Endothelial cell of umbilical vein (primary cell): ENCODE measurements around the gene NEK6. TPM values are rescaled to one million over a fixed set of nuclear protein-coding genes. Genes with fewer than 3 reads are reported as not detected.

Experiments used
- BruUV-seq: library from RNA; stranded (reverse); fragments of 400-500 nt; replicated peaks from 2 replicates; lab custom pipeline; 2021; lab: Mats Ljungman, UMichigan
- CTCF ChIA-PET: fragments of 300-600, 350-600 bp; sonication (Branson Sonifier 250); formaldehyde crosslinking; loops from one replicate; lab custom pipeline; 2021; ENCODE audit warnings: antibody characterized with exemption, inconsistent platforms; lab: Charles Lee
- POLR2A ChIA-PET: fragments of 300-600, 350-600 bp; sonication (Branson Sonifier 250); formaldehyde crosslinking; loops from one replicate; lab custom pipeline; 2021; ENCODE audit warnings: antibody characterized with exemption, inconsistent platforms; lab: Charles Lee
- DNase-seq: peaks from one replicate; pipeline ENCODE4 v3.0.0-alpha.2; 2011; ENCODE audit warnings: low read depth, low spot score
- FAIRE-seq: peaks from 2 replicates; lab custom pipeline; 2011; peaks lifted over from hg19 to GRCh38; lab: Jason Lieb, UNC
- H2AFZ ChIP-seq: 2 replicates; pipeline ENCODE4 v1.6.0; 2012; ENCODE audit warnings: low read depth, low read length, control low read depth, inconsistent platforms
- H3K27ac ChIP-seq: 2 replicates; pipeline ENCODE4 v1.5.1; 2011; ENCODE audit warnings: low read depth, mild to moderate bottlenecking, control low read depth, low read length, moderate library complexity; ENCODE audit not compliant: insufficient read depth
- H3K27me3 ChIP-seq, 2 experiments: 2 replicates each; pipeline versions ENCODE4 v1.6.0 to v1.6.1; 2011; ENCODE audit warnings: low read length in 2 of 2, mixed read lengths in 1 of 2; ENCODE audit not compliant: control insufficient read depth in 2 of 2, insufficient read depth in 2 of 2
- H3K36me3 ChIP-seq, 2 experiments: 2 replicates in 1 of 2; 3 replicates in 1 of 2; pipeline ENCODE4 v1.5.1; 2011; ENCODE audit warnings: low read length in 2 of 2, mild to moderate bottlenecking in 1 of 2, moderate library complexity in 1 of 2; ENCODE audit not compliant: control insufficient read depth in 2 of 2, insufficient read depth in 2 of 2; ENCODE audit errors: extremely low read depth in 1 of 2
- H3K4me1 ChIP-seq: 3 replicates; pipeline ENCODE4 v1.5.1; 2011; ENCODE audit warnings: mild to moderate bottlenecking, low read length; ENCODE audit not compliant: control insufficient read depth, insufficient read depth; ENCODE audit errors: extremely low read depth
- H3K4me2 ChIP-seq: 2 replicates; pipeline ENCODE4 v1.6.1; 2011; ENCODE audit warnings: low read length, control low read depth, mixed read lengths; ENCODE audit not compliant: insufficient read depth
- H3K4me3 ChIP-seq, 3 experiments: fragments of 200-600 bp in 1 of 3; sonication (generic), shearing (Covaris generic) in 1 of 3; replicated peaks in 1 of 3; 2 replicates each; pipeline ENCODE4 v1.5.1; 2011 to 2016; ENCODE audit warnings: control low read depth in 3 of 3, low read length in 3 of 3, mild to moderate bottlenecking in 2 of 3, inconsistent platforms in 1 of 3, low read depth in 1 of 3, moderate library complexity in 1 of 3; ENCODE audit not compliant: insufficient read depth in 1 of 3
- H3K79me2 ChIP-seq: 2 replicates; pipeline ENCODE4 v1.6.0; 2012; ENCODE audit warnings: low read length, inconsistent platforms; ENCODE audit not compliant: control insufficient read depth, insufficient read depth
- H3K9ac ChIP-seq: replicated peaks from 2 replicates; pipeline ENCODE3; 2011; ENCODE audit warnings: low read length, control low read depth; ENCODE audit not compliant: insufficient read depth; ENCODE audit errors: extremely low read depth
- H3K9me1 ChIP-seq: replicated peaks from 3 replicates; pipeline ENCODE4 v1.6.0; 2011; ENCODE audit warnings: mild to moderate bottlenecking, low read length; ENCODE audit not compliant: control insufficient read depth, insufficient read depth; ENCODE audit errors: extremely low read depth
- H3K9me3 ChIP-seq: replicated peaks from 2 replicates; pipeline ENCODE4 v1.5.1; 2012; ENCODE audit warnings: low read length, inconsistent platforms; ENCODE audit not compliant: control insufficient read depth, insufficient read depth
- H4K20me1 ChIP-seq: replicated peaks from 2 replicates; pipeline ENCODE3; 2011; ENCODE audit warnings: mild to moderate bottlenecking, low read length; ENCODE audit not compliant: control insufficient read depth, insufficient read depth; ENCODE audit errors: extremely low read depth
- EZH2 ChIP-seq: IDR thresholded peaks from 2 replicates; pipeline ENCODE4 v1.6.1; 2012; ENCODE audit warnings: borderline replicate concordance, low read depth, mild to moderate bottlenecking, moderate library complexity, low read length, inconsistent platforms; ENCODE audit not compliant: severe bottlenecking
- FOS ChIP-seq: IDR thresholded peaks from 2 replicates; pipeline ENCODE4 v1.6.1; 2011; ENCODE audit warnings: mild to moderate bottlenecking, low read length, moderate library complexity, borderline replicate concordance; ENCODE audit not compliant: insufficient read depth
- GATA2 ChIP-seq: IDR thresholded peaks from 2 replicates; pipeline ENCODE4 v1.7.0; 2011; ENCODE audit warnings: low read depth, mild to moderate bottlenecking, moderate library complexity, mixed read lengths, low read length; ENCODE audit not compliant: insufficient read length, insufficient read depth
- JUN ChIP-seq: IDR thresholded peaks from 2 replicates; pipeline ENCODE4 v1.6.1; 2011; ENCODE audit warnings: borderline replicate concordance, low read depth; ENCODE audit not compliant: insufficient read length, insufficient read depth
- MYC ChIP-seq: IDR thresholded peaks from one replicate; pipeline ENCODE4 v1.6.1; 2011; ENCODE audit warnings: mild to moderate bottlenecking, low read depth, low read length
- POLR2A ChIP-seq: IDR thresholded peaks from 2 replicates; pipeline ENCODE4 v1.6.1; 2012; ENCODE audit warnings: low read depth, mild to moderate bottlenecking, control low read depth, low read length
- POLR2AphosphoS5 ChIP-seq: IDR thresholded peaks from 2 replicates; pipeline ENCODE4 v1.6.1; 2012; ENCODE audit warnings: low read depth, mild to moderate bottlenecking, control low read depth, low read length, moderate library complexity; ENCODE audit not compliant: insufficient read depth
- dilution Hi-C: fragments of 300-500 bp; cut with MboI; formaldehyde crosslinking; loops from one replicate; pipeline ENCODE4 v1.15.0; 2019; ENCODE audit warnings: low sequenced_read_pairs; ENCODE audit not compliant: extremely low pct_ligation_motif_present
- intact Hi-C: fragments of 100-400 bp; cut with micrococcal nuclease; formaldehyde crosslinking; loops from one replicate; pipeline ENCODE4 v1.10.0; 2022
- polyA plus RNA-seq, 4 experiments: library from polyadenylated mRNA; depleted of rRNA in 3 of 4; stranded (reverse) in 3 of 4; unstranded in 1 of 4; fragments of >200 nt; gene quantifications; 2 replicates each; pipeline versions ENCODE4 v1.2.1 to v1.2.3, GENCODE V29; 2011 to 2012; ENCODE audit warnings: missing spikeins in 1 of 4
- total RNA-seq: library from RNA; stranded (reverse); gene quantifications from 2 replicates; pipeline ENCODE4 v1.2.3, GENCODE V29; 2021
- TF ChIP-seq, protein P1 (sequence below): IDR thresholded peaks from 2 replicates; pipeline ENCODE4 v1.6.1; 2011; ENCODE audit not compliant: insufficient read depth, insufficient read length
- TF ChIP-seq, protein P2 (sequence below), 2 donors: IDR thresholded peaks; 1 replicate in 1 of 2; 2 replicates in 1 of 2; pipeline ENCODE4 v1.5.1; 2011; ENCODE audit warnings: low read length in 2 of 2, mild to moderate bottlenecking in 2 of 2, moderate library complexity in 2 of 2, control low read depth in 1 of 2, inconsistent platforms in 1 of 2, low read depth in 1 of 2; ENCODE audit not compliant: insufficient read depth in 1 of 2; ENCODE audit errors: extremely low read depth in 1 of 2

NEK6 gene
- total and polyA plus RNA-seq, 2 donors (not counting 3 experiments of a cell fraction or from before 2014, with no cell fraction given), result 64.3 to 67.1 TPM

DNA sequence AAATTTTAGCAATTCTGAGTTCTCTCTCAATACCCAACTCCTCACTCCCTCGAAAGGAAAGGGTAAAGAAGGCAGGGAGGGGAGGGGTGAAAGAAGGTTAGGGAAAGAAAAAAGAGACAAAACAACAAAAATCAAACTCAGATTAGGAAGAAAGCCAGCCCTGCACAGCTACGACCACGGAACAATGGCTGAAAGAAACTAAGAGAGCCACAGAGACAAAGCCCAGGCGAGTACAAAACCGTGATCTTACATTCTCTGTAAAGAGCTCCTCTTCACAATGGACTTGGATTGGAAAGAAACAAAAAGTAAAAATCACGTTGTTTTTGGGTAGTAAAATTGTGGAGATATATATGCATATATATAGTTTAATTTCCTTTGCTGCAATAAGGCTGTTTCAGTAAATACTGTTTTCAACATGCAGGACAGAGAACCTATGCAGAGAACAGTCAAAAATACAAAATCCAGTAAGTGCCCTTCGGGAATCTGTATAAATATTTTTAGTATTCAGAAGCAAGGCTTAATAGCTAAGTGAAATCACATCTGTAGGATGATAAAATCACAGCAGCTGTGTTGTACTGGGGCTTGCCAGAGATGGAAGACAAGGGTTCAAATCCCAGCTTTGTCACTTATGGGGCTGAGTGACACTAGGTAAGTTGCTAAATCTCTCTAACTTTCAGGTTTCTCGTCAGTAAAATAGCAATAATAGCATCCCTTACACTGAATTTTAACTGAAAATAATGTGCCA is 140.6 kb downstream of the NEK6 start:
- dilution Hi-C loops, result no loop called here
- no peak overlapping the region for H3K9ac ChIP-seq
- H3K9me3 ChIP-seq, result no peaks in the 10 kb centered on the region
- peaks cover 5% of the 10 kb centered on the region for H4K20me1 ChIP-seq
- H3K9me1 ChIP-seq, result no peaks in the 10 kb centered on the region
- FAIRE-seq (peak; percentile 24), DNase-seq (no peak)
- no peak overlapping the region for H3K4me3 ChIP-seq
- no TSS peak for BruUV-seq
- no peak overlapping the region for H2AFZ ChIP-seq
- TF ChIP-seq, protein P1, sequence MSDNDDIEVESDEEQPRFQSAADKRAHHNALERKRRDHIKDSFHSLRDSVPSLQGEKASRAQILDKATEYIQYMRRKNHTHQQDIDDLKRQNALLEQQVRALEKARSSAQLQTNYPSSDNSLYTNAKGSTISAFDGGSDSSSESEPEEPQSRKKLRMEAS, result no peak
- H3K4me1 ChIP-seq, result peaks cover 5% of the 10 kb centered on the region
- no peak overlapping the region for H3K27ac ChIP-seq
- intact Hi-C loops, result no loop called here
- peaks cover 14% of the 10 kb centered on the region in 2 experiments for H3K36me3 ChIP-seq
- CTCF ChIA-PET, result interaction anchor here (0.9 to 5.6 kb wide), 3 partner anchors 10 to 272 kb away, joined by 3 to 38 read pairs (median 4); no protein-coding TSS in a partner anchor
- H3K4me2 ChIP-seq, result no peak overlapping the region
- no peaks in the 10 kb centered on the region for H3K27me3 ChIP-seq
- peaks cover 85% of the 10 kb centered on the region for H3K79me2 ChIP-seq
- POLR2A ChIA-PET, result no interaction called here

DNA sequence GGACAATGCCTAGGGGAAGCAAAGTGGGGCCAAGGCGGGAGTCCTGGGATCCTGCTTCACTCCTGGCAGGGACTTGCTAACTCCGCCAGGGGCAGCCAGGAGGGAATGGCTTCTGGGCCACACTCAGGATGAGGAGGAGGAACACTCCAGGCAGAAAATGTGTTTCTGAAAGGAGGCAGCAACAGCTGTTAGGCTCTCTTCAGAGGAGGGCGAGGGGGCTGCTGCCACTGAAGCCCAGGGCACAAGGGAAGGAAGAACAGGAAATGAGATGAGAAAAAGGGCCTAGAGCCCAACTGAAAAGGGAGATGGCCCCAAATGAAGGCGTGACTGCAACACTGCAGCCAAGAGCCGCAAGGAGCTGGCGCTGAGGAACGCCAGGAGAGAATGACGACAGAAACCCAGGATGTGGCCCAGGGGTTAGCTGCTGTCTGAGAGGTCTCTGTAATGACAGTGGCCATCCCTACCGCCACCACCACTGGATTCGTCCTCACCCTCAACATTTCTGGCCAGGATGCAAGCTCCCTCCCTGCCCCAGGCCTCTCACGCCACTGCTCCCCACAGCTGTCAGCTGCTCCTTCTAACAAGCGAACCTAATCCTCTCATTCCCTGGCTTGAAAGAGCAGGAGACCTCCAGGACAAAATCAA is 141.7 kb downstream of the NEK6 start:
- intact Hi-C loops, result no loop called here
- H3K9me1 ChIP-seq, result no peaks in the 10 kb centered on the region
- peaks cover 3% of the 10 kb centered on the region for H3K4me1 ChIP-seq
- no peak overlapping the region for H3K4me2 ChIP-seq
- BruUV-seq, result no TSS peak
- H2AFZ ChIP-seq, result no peak overlapping the region
- H3K9me3 ChIP-seq, result no peaks in the 10 kb centered on the region
- DNase-seq, result no peak
- H3K4me3 ChIP-seq, result no peak overlapping the region
- H3K27ac ChIP-seq, result no peak overlapping the region
- CTCF ChIA-PET, result interaction anchor here (1.0 to 5.6 kb wide), 5 partner anchors 9 to 273 kb away, joined by 3 to 38 read pairs (median 3); no protein-coding TSS in a partner anchor
- peaks cover 14 to 17% of the 10 kb centered on the region in 2 experiments for H3K36me3 ChIP-seq
- peaks cover 5% of the 10 kb centered on the region for H4K20me1 ChIP-seq
- peaks cover 86% of the 10 kb centered on the region for H3K79me2 ChIP-seq
- TF ChIP-seq MYC (no peak), POLR2AphosphoS5 (no peak), JUN (no peak), POLR2A (no peak), EZH2 (no peak), FOS (no peak), GATA2 (no peak)
- TF ChIP-seq, protein P2, sequence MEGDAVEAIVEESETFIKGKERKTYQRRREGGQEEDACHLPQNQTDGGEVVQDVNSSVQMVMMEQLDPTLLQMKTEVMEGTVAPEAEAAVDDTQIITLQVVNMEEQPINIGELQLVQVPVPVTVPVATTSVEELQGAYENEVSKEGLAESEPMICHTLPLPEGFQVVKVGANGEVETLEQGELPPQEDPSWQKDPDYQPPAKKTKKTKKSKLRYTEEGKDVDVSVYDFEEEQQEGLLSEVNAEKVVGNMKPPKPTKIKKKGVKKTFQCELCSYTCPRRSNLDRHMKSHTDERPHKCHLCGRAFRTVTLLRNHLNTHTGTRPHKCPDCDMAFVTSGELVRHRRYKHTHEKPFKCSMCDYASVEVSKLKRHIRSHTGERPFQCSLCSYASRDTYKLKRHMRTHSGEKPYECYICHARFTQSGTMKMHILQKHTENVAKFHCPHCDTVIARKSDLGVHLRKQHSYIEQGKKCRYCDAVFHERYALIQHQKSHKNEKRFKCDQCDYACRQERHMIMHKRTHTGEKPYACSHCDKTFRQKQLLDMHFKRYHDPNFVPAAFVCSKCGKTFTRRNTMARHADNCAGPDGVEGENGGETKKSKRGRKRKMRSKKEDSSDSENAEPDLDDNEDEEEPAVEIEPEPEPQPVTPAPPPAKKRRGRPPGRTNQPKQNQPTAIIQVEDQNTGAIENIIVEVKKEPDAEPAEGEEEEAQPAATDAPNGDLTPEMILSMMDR (IDR thresholded peaks at IDR 0.05; ENCODE audit: extremely low read depth in 1 of 2, insufficient read depth in 1 of 2, low read depth in 1 of 2, low read length in 2 of 2), result no peak
- TF ChIP-seq, protein P1, result no peak
- POLR2A ChIA-PET, result no interaction called here
- H3K27me3 ChIP-seq, result no peaks in the 10 kb centered on the region
- no peak overlapping the region for H3K9ac ChIP-seq
- FAIRE-seq, result no peak
- dilution Hi-C loops, result no loop called here
